ENCODE data around the gene ARID3C.
A peak's percentile ranks its signal among the peaks of the same experiment; 100 is the strongest.

The ARID3C gene

GRCh38 chr9:34612788-34613390, 16.0 kb downstream of the ARID3C start:
- Histone ChIP-seq H3K27me3 (ENCODE audit: insufficient read depth, low read length, poor library complexity, severe bottlenecking) (no peaks in the 10 kb centered on the region), H2AFZ (ENCODE audit: low read length) (peak overlapping the region; percentile 87), H3F3A (ENCODE audit: low read depth) (no peaks in the 10 kb centered on the region), H3K4me1 (ENCODE audit: insufficient read depth, low read length, poor library complexity, severe bottlenecking) (peaks cover 14% of the 10 kb centered on the region), H4K20me1 (ENCODE audit: insufficient read depth, low read length, poor library complexity, severe bottlenecking) (no peaks in the 10 kb centered on the region), H3K4me2 (ENCODE audit: low read depth, low read length, poor library complexity, severe bottlenecking) (peak overlapping the region; percentile 95), H3K4me3 (ENCODE audit: low read length, poor library complexity, severe bottlenecking) (peak overlapping the region; percentile 84), H3K9me3 (ENCODE audit: insufficient read depth, low read depth, low read length) (no peaks in the 10 kb centered on the region), H3K36me3 (ENCODE audit: insufficient read depth, low read length) (no peaks in the 10 kb centered on the region; the same call in 1 of the 2 replicates), H3K9me2 (replicated peaks; ENCODE audit: low read depth, low read length) (no peaks in the 10 kb centered on the region), H3K79me2 (ENCODE audit: insufficient read depth, low read length) (peaks cover 25% of the 10 kb centered on the region), H3K9ac (ENCODE audit: low read depth, low read length, poor library complexity, severe bottlenecking) (peak overlapping the region; percentile 87)
- TF ChIP-seq CTCF (conservative IDR thresholded peaks at IDR 0.05; ENCODE audit: low read length): peak; percentile 84
- no peak for TF ChIP-seq EZH2phosphoT487 (IDR thresholded peaks at IDR 0.05; ENCODE audit: borderline replicate concordance)

GRCh38 chr9:34611811-34612787, 16.8 kb downstream of the ARID3C start, which contains the start of gene RPP25L:
Gene RPP25L (minus strand): TSS chr9:34612097. CDS start chr9:34611296, 801 bp downstream.
- H3K4me1 ChIP-seq (ENCODE audit: insufficient read depth, low read length, poor library complexity, severe bottlenecking): peaks cover 14% of the 10 kb centered on the region
- H3F3A ChIP-seq (ENCODE audit: low read depth): no peaks in the 10 kb centered on the region
- H3K27me3 ChIP-seq (ENCODE audit: insufficient read depth, low read length, poor library complexity, severe bottlenecking): no peaks in the 10 kb centered on the region
- peak within 1 kb of the TSS; percentile 87 for H3K9ac ChIP-seq (ENCODE audit: low read depth, low read length, poor library complexity, severe bottlenecking)
- H3K9me2 ChIP-seq (replicated peaks; ENCODE audit: low read depth, low read length): no peaks in the 10 kb centered on the region
- H3K79me2 ChIP-seq (ENCODE audit: insufficient read depth, low read length): peaks cover 25% of the 10 kb centered on the region
- no peaks in the 10 kb centered on the region for H4K20me1 ChIP-seq (ENCODE audit: insufficient read depth, low read length, poor library complexity, severe bottlenecking)
- peak within 1 kb of the TSS; percentile 84 for H3K4me3 ChIP-seq (ENCODE audit: low read length, poor library complexity, severe bottlenecking)
- H3K36me3 ChIP-seq (ENCODE audit: insufficient read depth, low read length): no peaks in the 10 kb centered on the region; the same call in 1 of the 2 replicates
- no peaks in the 10 kb centered on the region for H3K9me3 ChIP-seq (ENCODE audit: insufficient read depth, low read depth, low read length)
- H3K4me2 ChIP-seq (ENCODE audit: low read depth, low read length, poor library complexity, severe bottlenecking): peak within 1 kb of the TSS; percentile 95
- H2AFZ ChIP-seq (ENCODE audit: low read length): peak within 1 kb of the TSS; percentile 87
- TF ChIP-seq CTCF (conservative IDR thresholded peaks at IDR 0.05; ENCODE audit: low read length): no peak
- TF ChIP-seq EZH2phosphoT487 (IDR thresholded peaks at IDR 0.05; ENCODE audit: borderline replicate concordance): no peak

GRCh38 chr9:34611251-34611810, 17.5 kb downstream of the ARID3C start:
- H3K27me3 ChIP-seq (ENCODE audit: insufficient read depth, low read length, poor library complexity, severe bottlenecking): no peaks in the 10 kb centered on the region
- H3K4me1 ChIP-seq (ENCODE audit: insufficient read depth, low read length, poor library complexity, severe bottlenecking): peaks cover 14% of the 10 kb centered on the region
- peak overlapping the region; percentile 87 for H2AFZ ChIP-seq (ENCODE audit: low read length)
- peak overlapping the region; percentile 95 for H3K4me2 ChIP-seq (ENCODE audit: low read depth, low read length, poor library complexity, severe bottlenecking)
- H3K9me2 ChIP-seq (replicated peaks; ENCODE audit: low read depth, low read length): no peaks in the 10 kb centered on the region
- H4K20me1 ChIP-seq (ENCODE audit: insufficient read depth, low read length, poor library complexity, severe bottlenecking): no peaks in the 10 kb centered on the region
- TF ChIP-seq CTCF (conservative IDR thresholded peaks at IDR 0.05; ENCODE audit: low read length) (no peak), EZH2phosphoT487 (IDR thresholded peaks at IDR 0.05; ENCODE audit: borderline replicate concordance) (no peak)
- no peaks in the 10 kb centered on the region for H3F3A ChIP-seq (ENCODE audit: low read depth)
- peak overlapping the region; percentile 84 for H3K4me3 ChIP-seq (ENCODE audit: low read length, poor library complexity, severe bottlenecking)
- no peaks in the 10 kb centered on the region for H3K36me3 ChIP-seq (ENCODE audit: insufficient read depth, low read length)
- no peaks in the 10 kb centered on the region for H3K9me3 ChIP-seq (ENCODE audit: insufficient read depth, low read depth, low read length)
- peaks cover 25% of the 10 kb centered on the region for H3K79me2 ChIP-seq (ENCODE audit: insufficient read depth, low read length)
- peak overlapping the region; percentile 87 for H3K9ac ChIP-seq (ENCODE audit: low read depth, low read length, poor library complexity, severe bottlenecking)

Data from Loucy (cell line).